OCI-LY1 (cell line): ENCODE results near the gene SLAMF6.

Experiments used
- H2AFZ ChIP-seq: fragments of 200-600 bp; sonication (generic), shearing (Covaris generic); 2 replicates; pipeline ENCODE4 v1.6.0; 2014; ENCODE audit warnings: antibody characterized with exemption, mild to moderate bottlenecking, low read length
- H3F3A ChIP-seq: fragments of 200-600 bp; sonication (generic), shearing (Covaris generic); 2 replicates; pipeline ENCODE4 v1.6.0; 2014; ENCODE audit warnings: mild to moderate bottlenecking, antibody characterized with exemption, low read length, moderate library complexity; ENCODE audit not compliant: insufficient read depth
- H3K27ac ChIP-seq: fragments of 200-600 bp; sonication (generic); 2 replicates; pipeline ENCODE4 v1.5.1; 2014; ENCODE audit warnings: low read length, mixed run types, mild to moderate bottlenecking, low read depth; ENCODE audit not compliant: poor library complexity, severe bottlenecking
- H3K27me3 ChIP-seq: fragments of 200-600 bp; sonication (generic); 2 replicates; pipeline ENCODE4 v1.6.0; 2014; ENCODE audit warnings: antibody characterized with exemption, mild to moderate bottlenecking, low read length, moderate library complexity; ENCODE audit not compliant: insufficient read depth
- H3K36me3 ChIP-seq: fragments of 200-600 bp; sonication (generic); 2 replicates; pipeline ENCODE4 v1.6.1; 2014; ENCODE audit warnings: mild to moderate bottlenecking, antibody characterized with exemption, low read length, moderate library complexity, mixed read lengths; ENCODE audit not compliant: insufficient read depth
- H3K4me1 ChIP-seq: fragments of 200-600 bp; sonication (generic); 2 replicates; pipeline ENCODE4 v1.5.1; 2014; ENCODE audit warnings: mild to moderate bottlenecking, low read length, moderate library complexity; ENCODE audit not compliant: insufficient read depth, severe bottlenecking
- H3K4me2 ChIP-seq: fragments of 200-600 bp; sonication (generic), shearing (Covaris generic); 2 replicates; pipeline ENCODE4 v1.6.1; 2014; ENCODE audit warnings: low read length
- H3K4me3 ChIP-seq: fragments of 200-600 bp; sonication (generic); 2 replicates; pipeline ENCODE4 v1.5.1; 2014; ENCODE audit warnings: low read length, low read depth, mild to moderate bottlenecking, mixed read lengths; ENCODE audit not compliant: poor library complexity, severe bottlenecking
- H3K79me2 ChIP-seq: fragments of 200-600 bp; shearing (Covaris generic); 2 replicates; pipeline ENCODE4 v1.6.1; 2016; ENCODE audit warnings: mixed run types, low read length, mixed read lengths; ENCODE audit not compliant: insufficient read depth
- H3K9ac ChIP-seq: fragments of 200-600 bp; sonication (generic), shearing (Covaris generic); 2 replicates; pipeline ENCODE4 v1.6.1; 2014; ENCODE audit warnings: mild to moderate bottlenecking, low read length, mixed read lengths
- H3K9me2 ChIP-seq: fragments of 200-600 bp; sonication (generic), shearing (Covaris generic); 2 replicates; pipeline ENCODE4 v1.6.1; 2014; ENCODE audit warnings: low read depth, mild to moderate bottlenecking, low read length, mixed read lengths
- H3K9me3 ChIP-seq: fragments of 200-600 bp; shearing (Covaris generic); 2 replicates; pipeline ENCODE4 v1.6.1; 2014; ENCODE audit warnings: low read length, mixed read lengths
- H4K20me1 ChIP-seq: fragments of 200-600 bp; sonication (generic), shearing (Covaris generic); 2 replicates; pipeline ENCODE4 v1.6.0; 2016; ENCODE audit warnings: mild to moderate bottlenecking, low read length; ENCODE audit not compliant: insufficient read depth
- CTCF ChIP-seq: fragments of 200-600 bp; sonication (generic), shearing (Covaris generic); IDR thresholded peaks from 2 replicates; pipeline ENCODE4 v1.5.1; 2017; ENCODE audit warnings: mild to moderate bottlenecking, antibody characterized with exemption, low read length, moderate library complexity, mixed read lengths
- EZH2 ChIP-seq: fragments of 200-600 bp; sonication (generic), shearing (Covaris generic); IDR thresholded peaks from 2 replicates; pipeline ENCODE4 v1.8.0; 2017; ENCODE audit warnings: borderline replicate concordance, mixed run types, mild to moderate bottlenecking, antibody characterized with exemption, low read length, moderate library complexity, mixed read lengths

Gene SLAMF6

GRCh38 chr1:160558660-160559380 lies 35.8 kb upstream of the SLAMF6 start:
- Histone ChIP-seq H3K4me3 (no peak overlapping the region), H4K20me1 (no peaks in the 10 kb centered on the region), H3K36me3 (peaks cover 19% of the 10 kb centered on the region), H2AFZ (no peak overlapping the region), H3K79me2 (no peaks in the 10 kb centered on the region), H3F3A (no peaks in the 10 kb centered on the region), H3K9ac (no peak overlapping the region), H3K4me1 (no peaks in the 10 kb centered on the region), H3K9me2 (no peaks in the 10 kb centered on the region), H3K27ac (no peak overlapping the region), H3K27me3 (no peaks in the 10 kb centered on the region), H3K9me3 (peaks cover 10% of the 10 kb centered on the region; the same call in 1 of the 2 replicates), H3K4me2 (no peak overlapping the region)
- TF ChIP-seq EZH2 (no peak), CTCF (no peak)

GRCh38 chr1:160553778-160554177 lies 30.7 kb upstream of the SLAMF6 start:
- no peak overlapping the region for H3K27ac ChIP-seq
- TF ChIP-seq CTCF (no peak), EZH2 (no peak)
- H3K9me2 ChIP-seq: no peaks in the 10 kb centered on the region
- no peaks in the 10 kb centered on the region for H3K9me3 ChIP-seq
- H3K4me2 ChIP-seq: no peak overlapping the region
- H3K9ac ChIP-seq: no peak overlapping the region
- no peaks in the 10 kb centered on the region for H3F3A ChIP-seq
- H4K20me1 ChIP-seq: no peaks in the 10 kb centered on the region
- H3K79me2 ChIP-seq: no peaks in the 10 kb centered on the region
- H2AFZ ChIP-seq: no peak overlapping the region
- H3K27me3 ChIP-seq: no peaks in the 10 kb centered on the region
- H3K4me3 ChIP-seq: no peak overlapping the region
- peaks cover 6% of the 10 kb centered on the region; the same call in 1 of the 2 replicates for H3K36me3 ChIP-seq
- H3K4me1 ChIP-seq: peaks cover 26% of the 10 kb centered on the region

- Histone ChIP-seq H3K9me3 (no peaks in the 10 kb centered on the region), H3K79me2 (no peaks in the 10 kb centered on the region), H3F3A (no peaks in the 10 kb centered on the region), H3K36me3 (peaks cover 14% of the 10 kb centered on the region; the same call in 1 of the 2 replicates), H4K20me1 (no peaks in the 10 kb centered on the region), H2AFZ (no peak overlapping the region), H3K9me2 (no peaks in the 10 kb centered on the region), H3K4me2 (no peak overlapping the region), H3K27ac (no peak overlapping the region), H3K4me1 (peaks cover 40% of the 10 kb centered on the region), H3K9ac (no peak overlapping the region), H3K4me3 (no peak overlapping the region), H3K27me3 (no peaks in the 10 kb centered on the region)
- no peak for TF ChIP-seq CTCF
- TF ChIP-seq EZH2: no peak
Observed at GRCh38 chr1:160552425-160552824, 29.4 kb upstream of the SLAMF6 start.
